GM23248 (cell line): Measurements from ENCODE around the gene DAND5.

Experiments
- EZH2 ChIP-seq: fragments of 200-600 bp; sonication (generic); IDR thresholded peaks from 2 replicates; pipeline ENCODE4 v1.6.1; 2018; ENCODE audit warnings: antibody characterized with exemption, mild to moderate bottlenecking; ENCODE audit not compliant: insufficient read depth, poor library complexity, severe bottlenecking
- EZH2phosphoT487 ChIP-seq: fragments of 200-600 bp; sonication (generic); IDR thresholded peaks from 2 replicates; pipeline ENCODE4 v1.6.1; 2018; ENCODE audit warnings: antibody characterized with exemption, moderate library complexity, mild to moderate bottlenecking, low read depth; ENCODE audit not compliant: insufficient read depth

GRCh38 chr19:12970070-12970820 is 869 bp downstream of the DAND5 start:
- TF ChIP-seq EZH2phosphoT487 (no peak), EZH2 (no peak)
